ENCODE data around the gene CCDC92B. TPM values are rescaled to one million over a fixed set of nuclear protein-coding genes. Genes with fewer than 3 reads are reported as not detected.
"Not testable (repeated sequence)": the region's sequence is repeated elsewhere in the genome, so short reads cannot be mapped to it uniquely, and the experiment has no call there.

Gene CCDC92B
- total and polyA plus RNA-seq, 8 donors: 0.12 to 1.7 (median 0.48) TPM; not detected in 5

DNA sequence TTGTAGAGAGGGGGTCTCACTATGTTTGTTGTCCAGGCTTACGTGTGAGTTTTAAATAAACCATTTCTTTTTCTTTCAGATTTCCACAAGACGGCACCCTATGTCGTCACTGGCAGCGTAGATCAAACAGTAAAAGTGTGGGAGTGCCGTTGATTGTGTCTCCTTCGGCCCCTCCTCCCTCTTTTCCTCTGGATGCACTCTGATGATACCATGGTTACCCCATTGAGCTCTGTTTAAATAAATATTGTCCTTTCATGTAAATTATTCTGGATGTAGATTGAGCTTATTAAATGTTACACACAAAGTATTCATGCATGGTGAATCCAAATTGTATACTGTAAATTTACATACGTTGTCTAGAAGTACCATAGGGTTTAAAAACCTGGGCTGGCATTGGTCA lies 67.8 kb downstream of the CCDC92B start:
- Histone ChIP-seq H3K27me3 (no peaks in the 10 kb centered on the region), H3K9me3 (no peaks in the 10 kb centered on the region), H3K27ac (no peak overlapping the region), H3K4me3 (no peak overlapping the region), H3K36me3 (peaks cover 42 to 82% (median 69%) of the 10 kb centered on the region in 4 donors), H3K4me1 (peaks cover 12 to 34% (median 22%) of the 10 kb centered on the region in 4 donors)
- intact Hi-C loops (cut with DNase I; ENCODE audit: low total_unique reads): no loop called here
- TF ChIP-seq, protein P1, sequence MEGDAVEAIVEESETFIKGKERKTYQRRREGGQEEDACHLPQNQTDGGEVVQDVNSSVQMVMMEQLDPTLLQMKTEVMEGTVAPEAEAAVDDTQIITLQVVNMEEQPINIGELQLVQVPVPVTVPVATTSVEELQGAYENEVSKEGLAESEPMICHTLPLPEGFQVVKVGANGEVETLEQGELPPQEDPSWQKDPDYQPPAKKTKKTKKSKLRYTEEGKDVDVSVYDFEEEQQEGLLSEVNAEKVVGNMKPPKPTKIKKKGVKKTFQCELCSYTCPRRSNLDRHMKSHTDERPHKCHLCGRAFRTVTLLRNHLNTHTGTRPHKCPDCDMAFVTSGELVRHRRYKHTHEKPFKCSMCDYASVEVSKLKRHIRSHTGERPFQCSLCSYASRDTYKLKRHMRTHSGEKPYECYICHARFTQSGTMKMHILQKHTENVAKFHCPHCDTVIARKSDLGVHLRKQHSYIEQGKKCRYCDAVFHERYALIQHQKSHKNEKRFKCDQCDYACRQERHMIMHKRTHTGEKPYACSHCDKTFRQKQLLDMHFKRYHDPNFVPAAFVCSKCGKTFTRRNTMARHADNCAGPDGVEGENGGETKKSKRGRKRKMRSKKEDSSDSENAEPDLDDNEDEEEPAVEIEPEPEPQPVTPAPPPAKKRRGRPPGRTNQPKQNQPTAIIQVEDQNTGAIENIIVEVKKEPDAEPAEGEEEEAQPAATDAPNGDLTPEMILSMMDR (IDR thresholded peaks at IDR 0.05): no peak
- TF ChIP-seq POLR2A (IDR thresholded peaks at IDR 0.05): no peak
- no peak for TF ChIP-seq POLR2AphosphoS5 (IDR thresholded peaks at IDR 0.05)
- TF ChIP-seq EP300 (IDR thresholded peaks at IDR 0.05): no peak
- no peak for DNase-seq
- 76 to 86% (median 80%) methylated on average over 7 of the region's 7 CpGs for WGBS, 5 donors

DNA sequence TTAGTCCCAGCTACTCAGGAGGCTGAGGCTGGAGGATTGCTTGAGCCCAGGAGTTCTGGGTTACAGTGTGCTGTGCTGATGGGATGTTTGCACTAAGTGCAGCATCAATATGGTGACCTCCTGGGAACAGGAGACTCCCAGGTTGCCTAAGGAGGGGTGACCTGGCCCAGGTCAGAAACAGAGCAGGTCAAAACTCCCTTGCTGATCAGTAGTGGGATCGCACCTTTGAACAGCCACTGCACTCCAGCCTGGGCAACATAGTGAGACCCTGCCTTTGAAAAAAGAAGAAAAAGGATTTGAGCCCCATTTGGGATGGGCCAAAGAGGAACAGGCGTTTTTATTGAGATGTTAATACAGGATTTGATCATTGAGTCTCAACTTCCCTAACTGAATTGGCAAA lies 68.5 kb downstream of the CCDC92B start:
- Histone ChIP-seq H3K36me3 (peaks cover 42 to 89% (median 76%) of the 10 kb centered on the region in 4 donors), H3K27me3 (no peaks in the 10 kb centered on the region), H3K9me3 (no peaks in the 10 kb centered on the region), H3K4me3 (no peak overlapping the region), H3K27ac (no peak overlapping the region), H3K4me1 (peaks cover 9 to 27% (median 18%) of the 10 kb centered on the region in 4 donors)
- TF ChIP-seq EP300 (IDR thresholded peaks at IDR 0.05): no peak
- TF ChIP-seq POLR2A (IDR thresholded peaks at IDR 0.05): no peak
- TF ChIP-seq, protein P1 (IDR thresholded peaks at IDR 0.05): no peak
- intact Hi-C loops (cut with DNase I; ENCODE audit: low total_unique reads): no loop called here
- no peak for DNase-seq
- WGBS, 5 donors: 96 to 100% (median 100%) methylated on average over 2 of the region's 2 CpGs

DNA sequence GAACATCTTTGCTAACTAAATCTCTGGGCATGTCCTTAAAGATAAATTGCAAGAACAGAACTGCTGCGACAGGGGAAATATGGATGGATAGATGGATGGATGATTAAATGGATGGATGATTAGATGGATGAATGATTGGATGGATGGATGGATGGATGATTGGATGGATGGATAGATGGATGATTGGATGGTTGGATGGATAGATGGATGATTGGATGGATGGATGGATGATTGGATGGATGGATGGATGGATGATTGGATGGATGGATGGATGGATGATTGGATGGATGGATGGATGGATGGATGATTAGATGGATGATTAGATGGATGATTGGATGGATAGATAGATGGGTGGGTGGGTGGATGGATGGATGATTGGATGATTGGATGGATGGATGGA lies 70.2 kb downstream of the CCDC92B start:
- H3K36me3 ChIP-seq: peaks cover 46 to 97% (median 86%) of the 10 kb centered on the region in 4 donors
- WGBS, 5 donors: 94 to 100% (median 97%) methylated on average over 1 of the region's 1 CpG
- intact Hi-C loops (cut with DNase I; ENCODE audit: low total_unique reads): loop anchor here (10.0 kb wide), 1 partner anchor 54 kb away; no protein-coding TSS in a partner anchor

More for the DNA sequence above, 70.2 kb downstream of the CCDC92B start:
- DNase-seq, H3K27me3 ChIP-seq, H3K4me3 ChIP-seq, H3K27ac ChIP-seq, H3K9me3 ChIP-seq: not testable (repeated sequence)
- H3K4me1 ChIP-seq: peaks cover 9 to 24% (median 17%) of the 10 kb centered on the region in 4 donors

Small RNA genes lying within 50 kb of the gene (small RNA-seq; reads per million reads assigned to genes)
- gene MIR1253: 0 reads per million in 4 donors
- gene MIR6776: 0 to 0.30 (median 0.08) reads per million in 4 donors
- gene RN7SL608P: 0 reads per million in 4 donors
- gene hsa-mir-1253: 0 reads per million in 4 donors

Other genes starting within 250 kb of the CCDC92B start
- 100 to 1,000 TPM in 1 of 5 donors, 10 to 100 TPM in 4; 12.3 to 108 (median 23.5) TPM for gene METTL16, start 237.8 kb downstream of the CCDC92B start, total RNA-seq
- 10 to 100 TPM; 11.3 to 19.5 (median 13.4) TPM for gene METTL16, start 237.8 kb downstream of the CCDC92B start, polyA plus RNA-seq
- 100 to 1,000 TPM in 3 of 5 donors, 10 to 100 TPM in 2; 34.8 to 264 (median 170) TPM for gene PAFAH1B1, start 156.0 kb downstream of the CCDC92B start, total RNA-seq
- gene PAFAH1B1, start 156.0 kb downstream of the CCDC92B start, polyA plus RNA-seq: 10 to 100 TPM; 22.5 to 38.0 (median 28.4) TPM
- 100 to 1,000 TPM in 2 of 5 donors, 10 to 100 TPM in 3; 45.2 to 417 (median 58.0) TPM for gene CLUH, start 37.9 kb downstream of the CCDC92B start, total RNA-seq
- 10 to 100 TPM; 17.6 to 40.1 (median 30.4) TPM for gene CLUH, start 37.9 kb downstream of the CCDC92B start, polyA plus RNA-seq
- 10 to 100 TPM; 26.4 to 92.4 (median 50.7) TPM for gene RAP1GAP2, start 46.8 kb upstream of the CCDC92B start, total RNA-seq
- 10 to 100 TPM; 11.8 to 25.0 (median 17.9) TPM for gene RAP1GAP2, start 46.8 kb upstream of the CCDC92B start, polyA plus RNA-seq

Data from stomach (tissue), 9 donors.